VCaP (cell line): Measurements from ENCODE around the gene SPRED1.

Experiments
- H3K27ac ChIP-seq: fragments of 450-650 bp; 2 replicates; pipeline ENCODE4 v1.5.1; 2017
- CTCF ChIP-seq: fragments of 450-650 bp; conservative IDR thresholded peaks from 2 replicates; pipeline ENCODE4 v1.5.1; 2017; ENCODE audit warnings: mild to moderate bottlenecking, moderate library complexity

SPRED1 gene

GRCh38 chr15:38367476-38367875 is 114.8 kb downstream of the SPRED1 start:
- no peak overlapping the region for H3K27ac ChIP-seq
- TF ChIP-seq CTCF: no peak

GRCh38 chr15:38369936-38370478 is 117.4 kb downstream of the SPRED1 start:
- no peak for TF ChIP-seq CTCF
- H3K27ac ChIP-seq: peak overlapping the region; percentile 57

GRCh38 chr15:38373016-38373415 is 120.4 kb downstream of the SPRED1 start:
- TF ChIP-seq CTCF: no peak
- no peak overlapping the region for H3K27ac ChIP-seq

GRCh38 chr15:38374029-38374428 is 121.4 kb downstream of the SPRED1 start:
- TF ChIP-seq CTCF: no peak
- no peak overlapping the region for H3K27ac ChIP-seq

GRCh38 chr15:38374556-38374955 is 121.9 kb downstream of the SPRED1 start:
- no peak for TF ChIP-seq CTCF
- no peak overlapping the region for H3K27ac ChIP-seq

- no peak overlapping the region for H3K27ac ChIP-seq
- no peak for TF ChIP-seq CTCF
These were observed 123.4 kb downstream of the SPRED1 start for GRCh38 chr15:38376081-38376480.

DNA sequence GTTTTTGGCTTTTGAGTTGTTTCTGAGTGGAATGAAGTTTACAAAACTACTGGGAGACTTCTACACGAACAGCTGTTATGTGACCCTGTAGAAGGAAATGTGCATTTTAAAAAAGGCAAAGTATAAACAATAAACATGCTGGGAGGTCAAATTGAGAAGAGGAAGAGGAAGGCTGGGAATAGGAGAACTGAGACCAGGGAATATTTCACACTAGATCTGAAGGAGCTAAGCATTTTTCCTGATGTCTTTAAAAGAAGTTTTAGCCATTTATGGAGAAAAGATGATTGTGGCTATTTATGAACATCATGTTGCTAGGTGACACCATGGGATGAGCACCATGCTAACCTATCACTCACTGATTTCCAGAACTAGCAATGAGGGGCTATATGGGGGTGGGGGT is 125.0 kb downstream of the SPRED1 start:
- TF ChIP-seq CTCF: no peak
- H3K27ac ChIP-seq: no peak overlapping the region
